CD4-positive, alpha-beta memory T cell (primary cell): ENCODE results near the gene DCST1. TPM values are rescaled to one million over a fixed set of nuclear protein-coding genes. Genes with fewer than 3 reads are reported as not detected.

ENCODE experiments used
- CTCF ChIA-PET: fragments of 350-600 bp; sonication (Branson Sonifier 250); formaldehyde crosslinking; loops from one replicate; lab custom pipeline; 2021; ENCODE audit warnings: inconsistent platforms; ENCODE audit not compliant: partially characterized antibody; lab: Charles Lee
- POLR2A ChIA-PET: fragments of 350-600 bp; sonication (Branson Sonifier 250); formaldehyde crosslinking; loops from one replicate; lab custom pipeline; 2021; ENCODE audit not compliant: partially characterized antibody; lab: Charles Lee
- DNase-seq, 5 donors: peaks; one replicate each; pipeline versions ENCODE4 v3.0.0 to v3.0.0-alpha.2; 2020 to 2022; ENCODE audit warnings: mixed read lengths in 1 of 5
- H3K27ac ChIP-seq: one replicate; pipeline ENCODE4 v1.7.0; 2013; ENCODE audit warnings: low read depth, low read length
- H3K27me3 ChIP-seq: 2 replicates; pipeline ENCODE4 v1.7.0; 2013; ENCODE audit warnings: mild to moderate bottlenecking, low read length, moderate library complexity; ENCODE audit not compliant: insufficient read depth
- H3K36me3 ChIP-seq: 2 replicates; pipeline ENCODE4 v1.7.0; 2013; ENCODE audit warnings: mild to moderate bottlenecking, low read length, moderate library complexity; ENCODE audit not compliant: insufficient read depth
- H3K4me1 ChIP-seq: 2 replicates; pipeline ENCODE4 v1.7.0; 2013; ENCODE audit warnings: mild to moderate bottlenecking, low read length, moderate library complexity; ENCODE audit not compliant: insufficient read depth
- H3K4me3 ChIP-seq, 2 donors: one replicate each; pipeline ENCODE4 v1.7.0; 2013; ENCODE audit warnings: low read length in 2 of 2, mild to moderate bottlenecking in 1 of 2
- H3K9me3 ChIP-seq, 2 donors: one replicate each; pipeline ENCODE4 v1.7.0; 2013; ENCODE audit warnings: low read length in 2 of 2, control low read depth in 1 of 2; ENCODE audit not compliant: control insufficient read depth in 1 of 2
- H3K27ac Mint-ChIP-seq, 7 donors: one replicate each; pipeline ENCODE4 v1.8.0; 2020 to 2021; ENCODE audit warnings: mixed read lengths in 7 of 7, mild to moderate bottlenecking in 6 of 7, inconsistent platforms in 3 of 7, moderate library complexity in 3 of 7
- H3K27me3 Mint-ChIP-seq, 2 donors: one replicate each; pipeline ENCODE4 v1.8.0; 2020 to 2021; ENCODE audit warnings: mixed read lengths in 2 of 2
- H3K36me3 Mint-ChIP-seq, 2 donors: one replicate each; pipeline ENCODE4 v1.8.0; 2020 to 2021; ENCODE audit warnings: mixed read lengths in 2 of 2, inconsistent platforms in 1 of 2, mild to moderate bottlenecking in 1 of 2
- H3K4me1 Mint-ChIP-seq, 4 donors: one replicate each; pipeline ENCODE4 v1.8.0; 2020 to 2021; ENCODE audit warnings: mixed read lengths in 4 of 4, mild to moderate bottlenecking in 1 of 4
- H3K4me3 Mint-ChIP-seq, 8 donors: one replicate each; pipeline ENCODE4 v1.8.0; 2020 to 2021; ENCODE audit warnings: mixed read lengths in 8 of 8, mild to moderate bottlenecking in 7 of 8, moderate library complexity in 6 of 8, inconsistent platforms in 3 of 8
- H3K9me3 Mint-ChIP-seq, 8 donors: one replicate each; pipeline ENCODE4 v1.8.0; 2020 to 2021; ENCODE audit warnings: mixed read lengths in 8 of 8, mild to moderate bottlenecking in 5 of 8, inconsistent platforms in 3 of 8, moderate library complexity in 1 of 8
- intact Hi-C: fragments of 100-400 bp; cut with micrococcal nuclease; formaldehyde crosslinking; loops from one replicate; pipeline ENCODE4 v1.15.1; 2023
- polyA plus RNA-seq, 2 donors: library from polyadenylated mRNA; unstranded; fragments of 300-500 nt; fragmentation: Illumina TruSeq; gene quantifications; one replicate each; pipeline ENCODE4 v1.2.3, GENCODE V29; 2021
- total RNA-seq, 2 experiments: library from RNA; stranded (reverse); gene quantifications; one replicate each; pipeline ENCODE4 v1.2.3, GENCODE V29; 2021

DCST1 gene
- total and polyA plus RNA-seq, 4 experiments from 2014 or later: 0.14 TPM; not detected in 3

DNA sequence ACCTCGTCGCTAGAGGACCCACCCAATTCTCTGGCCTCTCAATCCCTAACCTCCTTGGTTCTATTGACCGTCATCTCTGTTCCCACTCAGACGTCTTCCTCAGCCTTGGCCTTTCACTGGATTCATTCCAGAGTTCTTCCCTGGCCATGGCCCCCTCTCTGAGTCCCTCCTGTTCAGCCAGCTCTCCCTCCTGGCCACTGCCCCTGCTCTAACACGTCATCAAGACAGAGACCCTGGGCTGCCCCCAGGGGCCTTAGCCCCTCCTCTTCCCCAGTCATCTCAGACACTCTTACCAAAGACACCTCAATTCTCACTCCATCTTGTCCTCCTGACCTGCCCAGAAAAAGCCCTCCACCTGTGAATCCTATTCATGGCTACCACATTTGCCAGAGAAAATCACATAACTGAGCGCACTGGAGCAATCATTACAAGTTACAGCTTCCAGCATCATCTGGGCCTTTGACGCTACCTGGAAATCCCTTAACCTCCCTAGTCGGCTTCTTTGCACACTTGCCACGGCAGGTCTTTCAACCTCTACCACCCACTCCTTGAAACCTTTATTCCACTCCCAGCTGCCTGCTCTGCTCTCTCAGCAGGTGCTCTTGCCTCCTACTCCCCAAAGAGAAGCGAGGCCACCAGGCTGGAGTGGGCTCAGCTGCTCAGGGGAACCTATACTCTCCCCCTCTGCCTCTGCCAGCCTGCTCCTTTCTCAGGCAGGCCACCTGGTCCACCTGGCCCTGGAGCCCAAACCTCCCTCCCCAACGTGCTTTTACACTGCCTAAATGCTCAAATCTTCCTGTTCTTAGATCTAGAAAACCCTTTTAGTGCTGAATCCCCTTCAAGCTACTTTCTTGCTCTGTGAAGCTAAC, 14.0 kb upstream of the DCST1 start:
- intact Hi-C loops: no loop called here
- H3K9me3 ChIP-seq: no peaks in the 10 kb centered on the region
- peaks cover 8% of the 10 kb centered on the region for H3K36me3 ChIP-seq
- H3K4me3 ChIP-seq: no peak overlapping the region
- Mint-ChIP-seq H3K27ac (peak overlapping the region; percentile 65 to 91 (median 87)), H3K4me1 (peaks cover 31 to 63% (median 47%) of the 10 kb centered on the region in 4 donors), H3K9me3 (peaks cover 0 to 1% (median 0%) of the 10 kb centered on the region in 8 donors), H3K4me3 (peak overlapping the region in 4 of 8 donors; percentile 9 to 43 (median 22)), H3K36me3 (peaks cover 9 to 14% of the 10 kb centered on the region in 2 donors), H3K27me3 (no peaks in the 10 kb centered on the region)
- no peak for DNase-seq
- ChIA-PET CTCF (interaction anchor here (0.7 to 18.7 kb wide), 15 partner anchors 8 to 460 kb away, joined by 3 to 381 read pairs (median 3); partner anchors contain the start of genes ADAM15, CKS1B, FLAD1 and LENEP), POLR2A (interaction anchor here (0.6 to 38.9 kb wide), 5 partner anchors 11 to 49 kb away, joined by 3 to 1543 read pairs (median 67); partner anchors contain the start of genes CKS1B, FLAD1, LENEP and PBXIP1)
- no peak overlapping the region for H3K27ac ChIP-seq
- peaks cover 41% of the 10 kb centered on the region for H3K4me1 ChIP-seq
- H3K27me3 ChIP-seq: no peaks in the 10 kb centered on the region

- intact Hi-C loops: no loop called here
- Mint-ChIP-seq H3K36me3 (peaks cover 2 to 4% of the 10 kb centered on the region in 2 donors), H3K9me3 (peaks cover 0 to 1% (median 0%) of the 10 kb centered on the region in 8 donors)
Observed at GRCh38 chr1:155022136-155022926, 11.3 kb upstream of the DCST1 start.

GRCh38 chr1:155022927-155023236, 10.7 kb upstream of the DCST1 start:
- CTCF ChIA-PET: interaction anchor here (1.0 to 18.7 kb wide), 6 partner anchors 16 to 42 kb away, joined by 3 to 381 read pairs (median 4); partner anchors contain the start of genes LENEP and ZBTB7B
- POLR2A ChIA-PET: interaction anchor here (1.0 to 38.9 kb wide), 4 partner anchors 10 to 86 kb away, joined by 3 to 1543 read pairs (median 10); partner anchors contain the start of genes CKS1B, FLAD1, PBXIP1 and PMVK

More at GRCh38 chr1:155022136-155022926, 11.3 kb upstream of the DCST1 start:
- Mint-ChIP-seq H3K27ac (peak overlapping the region in 3 of 7 donors; percentile 72 to 85 (median 81)), H3K27me3 (no peaks in the 10 kb centered on the region), H3K4me3 (no peak overlapping the region), H3K4me1 (peaks cover 19 to 39% (median 27%) of the 10 kb centered on the region in 4 donors)
- Histone ChIP-seq H3K27me3 (no peaks in the 10 kb centered on the region), H3K9me3 (no peaks in the 10 kb centered on the region), H3K4me3 (no peak overlapping the region), H3K36me3 (no peaks in the 10 kb centered on the region), H3K27ac (no peak overlapping the region), H3K4me1 (peaks cover 14% of the 10 kb centered on the region)
- CTCF ChIA-PET: interaction anchor here (1.0 to 18.7 kb wide), 4 partner anchors 23 to 39 kb away, joined by 3 to 381 read pairs (median 6); partner anchors contain the start of genes LENEP and ZBTB7B
- POLR2A ChIA-PET: interaction anchor here (1.0 to 38.9 kb wide), 5 partner anchors 9 to 86 kb away, joined by 3 to 1543 read pairs (median 5); partner anchors contain the start of genes CKS1B, FLAD1, PBXIP1 and PMVK
- no peak for DNase-seq

DNA sequence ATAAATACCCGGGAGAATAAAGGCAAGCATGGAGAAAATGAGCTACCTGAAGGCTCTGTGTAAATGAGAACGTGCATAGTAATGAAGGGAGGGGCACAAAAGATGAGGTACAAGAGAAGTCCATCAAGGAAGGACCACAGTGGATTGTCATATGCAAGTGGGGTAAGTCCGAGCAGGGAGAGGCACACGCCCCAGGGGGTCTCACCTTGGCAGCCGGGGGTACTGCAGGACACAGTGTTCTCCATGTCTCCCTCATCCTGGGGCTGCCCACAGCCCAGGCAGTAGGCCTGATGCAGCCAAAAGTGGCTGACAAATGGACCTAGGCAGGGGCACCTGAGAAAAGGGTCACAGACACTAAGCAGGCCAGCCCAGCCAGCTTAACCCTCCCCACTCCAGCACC, 10.0 kb upstream of the DCST1 start:
- Mint-ChIP-seq H3K27me3 (no peaks in the 10 kb centered on the region), H3K36me3 (peaks cover 0 to 4% of the 10 kb centered on the region in 2 donors), H3K4me1 (peaks cover 18 to 31% (median 22%) of the 10 kb centered on the region in 4 donors), H3K27ac (no peak overlapping the region), H3K9me3 (peaks cover 0 to 1% (median 0%) of the 10 kb centered on the region in 8 donors), H3K4me3 (no peak overlapping the region)
- Histone ChIP-seq H3K4me1 (peaks cover under 1% of the 10 kb centered on the region), H3K9me3 (no peaks in the 10 kb centered on the region), H3K27me3 (no peaks in the 10 kb centered on the region), H3K36me3 (no peaks in the 10 kb centered on the region), H3K27ac (no peak overlapping the region), H3K4me3 (no peak overlapping the region)
- intact Hi-C loops: no loop called here
- CTCF ChIA-PET: interaction anchor here (0.6 to 18.7 kb wide), 5 partner anchors 15 to 43 kb away, joined by 3 to 381 read pairs (median 3); partner anchors contain the start of genes LENEP and ZBTB7B
- no peak for DNase-seq
- POLR2A ChIA-PET: interaction anchor here (1.1 to 38.9 kb wide), 3 partner anchors 11 to 53 kb away, joined by 3 to 1543 read pairs (median 15); partner anchors contain the start of genes CKS1B, FLAD1, PBXIP1 and PYGO2

More at GRCh38 chr1:155022927-155023236, 10.7 kb upstream of the DCST1 start:
- DNase-seq: no peak
- Histone ChIP-seq H3K27me3 (no peaks in the 10 kb centered on the region), H3K4me3 (no peak overlapping the region), H3K9me3 (no peaks in the 10 kb centered on the region), H3K4me1 (peaks cover 8% of the 10 kb centered on the region), H3K36me3 (no peaks in the 10 kb centered on the region), H3K27ac (no peak overlapping the region)
- Mint-ChIP-seq H3K27ac (peak overlapping the region in 3 of 7 donors; percentile 72 to 85 (median 81)), H3K4me1 (peaks cover 19 to 35% (median 23%) of the 10 kb centered on the region in 4 donors), H3K4me3 (no peak overlapping the region), H3K27me3 (no peaks in the 10 kb centered on the region), H3K36me3 (peaks cover 0 to 4% of the 10 kb centered on the region in 2 donors), H3K9me3 (peaks cover 0 to 1% (median 0%) of the 10 kb centered on the region in 8 donors)
- intact Hi-C loops: no loop called here

DNA sequence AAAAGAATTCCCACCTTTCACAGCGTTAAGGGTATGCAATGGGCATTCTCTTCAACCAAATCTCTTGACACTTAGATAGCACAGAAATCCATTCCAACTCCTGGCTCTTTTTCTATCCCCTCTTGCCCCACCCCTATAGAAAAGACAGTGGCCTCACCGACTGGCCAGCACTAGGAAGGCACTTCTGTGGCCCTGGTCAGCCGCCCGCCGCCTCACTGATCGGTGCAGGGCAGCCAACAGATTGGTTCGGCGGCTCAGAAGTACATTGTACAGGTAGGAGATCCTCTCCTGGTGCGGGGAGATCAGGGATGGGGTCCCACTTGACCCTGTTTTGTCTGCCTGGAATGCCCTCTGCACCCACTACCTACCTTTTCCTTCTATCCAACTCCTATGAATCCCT, 9.3 kb upstream of the DCST1 start:
- peaks cover 0 to 1% (median 0%) of the 10 kb centered on the region in 8 donors for H3K9me3 Mint-ChIP-seq
- H3K27me3 ChIP-seq: no peaks in the 10 kb centered on the region
- CTCF ChIA-PET: interaction anchor here (1.0 kb wide), 1 partner anchor 54 kb away, joined by 3 read pairs; the partner anchor contains the start of gene EFNA3
- DNase-seq: no peak
- no peaks in the 10 kb centered on the region for H3K4me1 ChIP-seq
- intact Hi-C loops: no loop called here
- H3K9me3 ChIP-seq: no peaks in the 10 kb centered on the region
- no peaks in the 10 kb centered on the region for H3K27me3 Mint-ChIP-seq
- H3K27ac Mint-ChIP-seq: no peak overlapping the region
- H3K4me3 ChIP-seq: no peak overlapping the region
- peaks cover 12 to 24% (median 18%) of the 10 kb centered on the region in 4 donors for H3K4me1 Mint-ChIP-seq
- no peak overlapping the region for H3K27ac ChIP-seq
- H3K4me3 Mint-ChIP-seq: no peak overlapping the region
- H3K36me3 Mint-ChIP-seq: peaks cover 0 to 4% of the 10 kb centered on the region in 2 donors
- H3K36me3 ChIP-seq: no peaks in the 10 kb centered on the region
- POLR2A ChIA-PET: interaction anchor here (38.9 kb wide), 1 partner anchor 54 kb away, joined by 1543 read pairs; the partner anchor contains the start of genes CKS1B, FLAD1, PBXIP1 and PYGO2

GRCh38 chr1:155026154-155026553, 7.5 kb upstream of the DCST1 start:
- Histone ChIP-seq H3K4me3 (no peak overlapping the region), H3K4me1 (no peaks in the 10 kb centered on the region), H3K27me3 (no peaks in the 10 kb centered on the region), H3K27ac (no peak overlapping the region), H3K36me3 (no peaks in the 10 kb centered on the region), H3K9me3 (no peaks in the 10 kb centered on the region)
- ChIA-PET CTCF (no interaction called here), POLR2A (interaction anchor here (0.5 kb wide), 1 partner anchor 419 kb away, joined by 7 read pairs; no protein-coding TSS in a partner anchor)
- no peak overlapping the region for H3K27ac Mint-ChIP-seq
- H3K9me3 Mint-ChIP-seq: peaks cover 0 to 1% (median 0%) of the 10 kb centered on the region in 8 donors
- H3K36me3 Mint-ChIP-seq: no peaks in the 10 kb centered on the region
- DNase-seq: no peak
- intact Hi-C loops: no loop called here
- H3K27me3 Mint-ChIP-seq: no peaks in the 10 kb centered on the region
- no peak overlapping the region for H3K4me3 Mint-ChIP-seq
- peaks cover 4 to 15% (median 10%) of the 10 kb centered on the region in 4 donors for H3K4me1 Mint-ChIP-seq
